ENCODE measurements around the gene PICK1. TPM values are rescaled to one million over a fixed set of nuclear protein-coding genes. Genes with fewer than 3 reads are reported as not detected.

PICK1 gene
- polyA plus RNA-seq, 4 donors, result 23.0 to 44.9 (median 31.7) TPM

DNA sequence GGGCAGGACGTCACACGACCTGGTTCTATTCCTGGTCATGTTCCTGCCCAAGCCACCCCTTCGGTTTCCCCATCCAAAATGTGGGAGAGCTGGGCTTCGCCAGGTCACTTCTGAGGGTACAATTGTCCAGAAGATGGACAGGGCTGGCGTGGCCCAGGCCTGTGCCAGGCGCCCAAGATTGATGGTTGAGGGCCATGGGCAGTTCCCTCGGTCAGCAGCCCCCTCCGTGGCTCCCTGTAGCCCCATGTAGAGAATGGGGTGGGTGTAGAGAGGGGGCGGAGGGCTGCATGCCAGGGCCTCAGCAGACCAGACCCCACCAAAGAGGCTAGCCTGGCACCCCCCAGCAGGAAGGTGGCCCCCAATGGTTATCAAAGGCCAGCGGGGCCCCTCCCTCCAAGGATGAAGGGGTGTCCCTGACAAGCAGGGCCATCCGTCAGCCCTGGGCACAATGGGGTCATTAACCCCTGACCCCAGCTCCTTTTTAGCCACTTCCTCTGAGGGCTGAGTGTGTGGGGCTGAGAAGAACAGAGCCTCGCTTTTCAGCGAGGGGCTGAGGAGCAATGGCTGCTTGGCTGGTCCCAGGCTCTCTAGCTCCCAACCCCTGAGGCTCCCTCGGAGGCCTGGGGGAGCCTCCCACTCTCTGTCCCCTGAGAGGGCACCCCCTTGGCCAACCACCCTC, 11.0 kb upstream of the PICK1 start:
- no peak for DNase-seq (ENCODE audit: low read depth in 4 of 4, low spot score in 3 of 4)

DNA sequence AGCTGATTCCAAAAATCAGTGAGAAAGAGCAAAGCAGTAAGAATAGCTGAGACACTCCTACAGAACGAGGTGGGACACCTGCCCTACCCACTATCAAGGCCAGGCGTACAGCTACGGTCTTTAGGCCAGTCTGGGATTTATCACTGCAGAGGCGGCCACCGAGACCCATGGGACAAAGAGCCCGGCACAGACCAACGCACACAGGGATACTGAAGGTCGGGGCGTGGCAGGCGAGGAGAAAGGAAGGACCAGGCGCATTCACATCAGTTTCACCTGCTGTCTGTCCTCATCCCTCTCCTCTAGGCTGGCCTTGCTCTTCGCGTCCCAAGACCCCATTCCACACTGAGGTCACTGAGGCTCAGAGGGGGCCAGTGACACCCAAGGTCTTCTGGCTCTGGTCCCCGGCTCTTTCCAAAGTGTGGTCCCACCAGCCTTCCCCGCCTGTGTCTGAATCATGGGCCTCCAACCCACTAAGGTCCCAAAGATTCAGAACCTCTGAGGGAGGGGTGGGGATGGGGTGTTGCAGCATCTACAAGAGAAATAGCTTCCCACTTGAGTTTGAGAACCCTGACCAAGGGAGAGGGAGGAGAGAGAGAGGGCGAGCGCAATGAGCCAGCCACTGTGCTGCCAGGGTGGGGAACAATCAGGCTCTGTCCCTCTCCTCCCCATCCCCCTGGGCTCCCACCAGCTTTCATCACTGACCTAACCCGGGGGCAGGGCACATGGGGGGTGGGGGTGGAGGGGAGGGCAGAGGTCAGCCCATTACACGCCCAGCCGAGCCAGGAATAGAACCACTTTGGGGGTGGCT, 7.2 kb upstream of the PICK1 start:
- no peak for DNase-seq (ENCODE audit: low read depth in 4 of 4, low spot score in 3 of 4)

DNA sequence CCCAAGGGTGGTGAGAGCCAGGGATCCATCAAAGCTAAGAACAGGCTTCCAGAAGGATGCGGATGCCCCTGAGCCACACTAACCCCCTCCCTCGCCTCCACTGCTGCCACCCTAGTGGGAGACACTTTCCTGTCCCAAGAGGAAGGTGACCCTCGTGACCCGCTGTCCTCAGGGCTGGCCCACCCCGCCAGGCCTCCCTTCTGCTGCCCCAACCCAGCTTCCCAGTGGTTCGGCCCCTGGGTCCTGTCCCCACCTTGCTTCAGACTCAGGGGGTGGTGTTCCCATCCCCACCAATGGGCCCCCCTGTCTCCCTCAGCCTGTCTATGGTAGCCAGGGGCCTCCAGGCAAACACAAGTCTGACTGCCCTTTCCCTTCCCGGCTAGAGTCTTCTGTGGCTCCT, 6.5 kb upstream of the PICK1 start:
- no peak for DNase-seq (ENCODE audit: low read depth in 4 of 4, low spot score in 3 of 4)

DNA sequence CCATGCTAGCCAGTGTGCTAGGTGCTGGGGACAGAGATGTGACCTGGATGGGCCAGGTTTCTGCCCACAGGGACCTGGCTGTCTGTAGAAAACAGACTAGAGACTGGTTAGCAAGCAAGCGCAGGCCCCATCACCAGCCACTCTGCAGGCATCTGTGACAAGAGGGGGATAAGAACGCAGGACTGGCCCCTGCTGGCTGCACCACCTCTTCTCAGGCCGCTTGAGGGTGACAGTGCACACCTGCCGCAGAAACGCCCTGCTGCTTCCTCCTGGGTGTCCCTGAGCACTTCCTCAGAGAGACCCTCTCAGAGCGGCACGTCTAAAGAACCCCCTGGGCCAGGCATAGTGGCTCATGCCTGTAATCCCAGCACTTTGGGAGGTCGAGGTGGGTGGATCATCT, 5.9 kb upstream of the PICK1 start:
- DNase-seq (ENCODE audit: low read depth in 4 of 4, low spot score in 3 of 4), result no peak

DNA sequence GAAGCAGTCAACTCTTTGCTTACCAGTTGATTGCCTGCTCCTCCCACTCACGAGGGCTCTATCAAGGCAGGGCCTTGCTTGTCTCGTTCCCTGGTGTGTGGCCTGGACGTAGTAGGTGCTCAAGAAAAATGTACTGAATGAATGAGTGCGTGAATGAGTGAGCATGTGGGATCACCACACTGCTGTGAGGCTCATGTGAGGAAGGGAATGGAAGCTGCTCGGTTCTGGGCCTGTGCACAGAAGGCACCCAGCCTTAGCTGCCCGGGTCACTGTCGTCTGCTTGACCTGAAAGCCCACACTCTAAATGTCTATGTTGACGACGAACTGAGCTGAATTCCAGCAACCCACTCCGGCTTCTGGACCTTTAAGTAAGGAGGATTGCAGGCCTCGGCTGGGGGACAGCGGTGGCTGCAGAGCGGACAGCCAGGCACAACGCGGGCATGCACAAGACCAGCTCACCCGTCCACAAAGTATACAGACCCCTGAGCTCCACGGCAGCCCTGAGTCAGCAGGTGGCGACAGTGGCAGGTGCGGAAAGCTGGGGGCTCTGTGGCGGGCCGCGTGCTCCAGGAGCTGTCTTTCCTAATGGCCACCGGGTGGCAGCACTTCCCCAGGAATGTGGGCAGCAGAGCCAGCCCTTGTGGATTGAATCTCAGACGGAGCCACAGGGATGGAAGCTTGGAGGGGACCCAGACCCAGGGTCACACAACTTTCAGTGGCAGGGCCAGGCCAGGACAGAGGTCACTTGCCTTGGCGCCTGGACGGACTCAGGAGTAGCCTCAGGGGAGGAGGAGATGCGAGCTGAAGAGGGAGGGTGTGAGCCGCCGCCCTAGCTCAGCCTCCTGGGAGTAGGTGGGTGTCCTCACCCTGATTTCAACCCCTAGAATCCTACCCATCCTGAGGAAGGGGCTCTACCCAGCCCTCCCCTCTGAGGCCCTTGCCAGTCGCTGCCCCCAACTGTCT, 5.0 kb upstream of the PICK1 start:
- peak in 3 of 4 donors; percentile 61 to 71 (median 66) for DNase-seq (ENCODE audit: low read depth in 4 of 4, low spot score in 3 of 4)

DNA sequence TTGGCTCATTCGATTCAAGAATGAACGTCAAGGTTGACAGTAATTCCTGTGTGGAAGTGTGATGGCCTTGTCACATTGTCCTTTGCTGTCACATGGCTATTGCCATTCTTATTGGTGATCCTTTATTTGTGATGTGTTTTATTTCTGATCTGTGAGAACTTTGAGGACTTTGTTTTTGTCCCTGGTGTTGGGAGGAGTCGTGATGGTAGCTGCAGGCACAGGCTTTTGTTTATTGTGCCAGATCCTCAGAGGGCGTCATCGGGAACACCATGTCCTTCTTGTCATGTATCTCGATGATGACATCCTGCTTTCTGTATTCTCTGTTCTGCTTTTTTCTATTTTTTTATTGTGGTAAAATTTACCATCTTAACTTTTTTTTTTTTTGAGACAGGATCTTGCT, 5.6 kb downstream of the PICK1 start:
- no peak for DNase-seq (ENCODE audit: low read depth in 4 of 4, low spot score in 3 of 4)

DNA sequence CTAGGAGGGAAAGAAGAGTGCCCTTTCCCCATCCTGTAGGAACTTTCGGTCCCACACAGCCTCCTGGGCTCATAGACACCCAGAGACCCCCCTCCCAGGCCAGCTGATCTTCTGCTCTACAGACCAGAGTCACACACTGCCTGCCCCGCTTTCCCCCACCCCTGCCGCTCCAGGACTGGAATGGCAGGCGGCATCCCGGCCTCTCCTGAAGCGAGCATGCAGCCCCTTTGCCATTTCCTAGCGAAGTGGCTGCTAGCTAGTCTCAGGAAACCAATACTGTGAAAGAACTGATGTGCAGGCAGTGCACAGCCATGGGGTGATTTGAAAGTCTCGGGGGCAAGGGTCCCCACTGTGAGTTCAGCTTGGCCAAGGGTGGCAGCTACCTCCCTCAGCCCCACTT, 8.3 kb downstream of the PICK1 start:
- no peak for DNase-seq (ENCODE audit: low read depth in 4 of 4, low spot score in 3 of 4)

DNA sequence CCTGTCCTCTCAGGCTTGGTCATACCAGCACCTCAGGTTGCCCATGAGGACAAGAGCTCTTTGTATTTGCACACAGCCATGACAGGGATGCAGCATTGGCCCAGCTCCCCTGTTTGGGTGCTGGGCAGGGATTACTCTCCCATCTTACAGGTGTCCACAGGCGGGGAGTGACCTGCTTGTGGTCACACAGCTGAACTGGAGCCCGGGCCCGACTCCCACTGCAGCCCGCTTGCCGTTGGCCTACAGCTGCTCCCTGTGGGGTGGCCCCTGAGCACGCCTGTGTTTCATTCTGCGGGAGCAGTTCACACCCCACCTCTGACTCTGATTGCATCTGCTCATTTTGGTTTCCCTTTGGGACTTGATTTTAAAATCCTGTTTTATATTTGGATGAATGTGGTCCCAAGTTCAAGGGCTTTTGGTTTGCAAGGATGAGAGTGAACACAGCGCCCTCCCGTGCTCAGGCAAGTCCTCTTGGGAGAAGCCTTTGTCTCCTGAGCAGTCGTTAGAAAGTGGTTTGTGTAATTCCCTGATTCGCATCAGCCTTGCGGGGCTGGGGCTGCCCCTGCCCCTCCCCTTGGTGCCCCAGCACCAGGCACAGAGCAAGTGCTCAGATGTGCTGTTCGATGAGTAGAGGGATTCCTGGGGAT, 9.3 kb downstream of the PICK1 start:
- no peak for DNase-seq (ENCODE audit: low read depth in 4 of 4, low spot score in 3 of 4)

DNA sequence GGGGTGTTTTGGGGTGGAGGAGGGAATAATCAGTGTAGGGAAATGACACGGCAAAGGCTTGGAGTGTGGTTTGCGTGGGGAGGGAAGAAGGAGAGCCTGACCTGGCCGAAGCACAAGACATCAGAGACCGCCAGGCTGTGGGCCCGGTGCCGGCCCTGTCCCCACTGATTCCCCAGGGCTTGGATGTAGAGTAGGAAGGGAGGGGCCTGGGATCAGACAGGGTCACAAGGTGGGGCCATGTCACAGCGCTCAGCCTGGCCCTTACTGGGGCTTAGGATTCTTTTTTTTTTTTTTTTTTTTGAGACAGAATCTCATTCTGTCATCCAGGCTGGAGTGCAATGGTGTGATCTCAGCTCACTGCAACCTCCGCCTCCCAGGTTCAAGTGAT, 9.8 kb downstream of the PICK1 start:
- DNase-seq (ENCODE audit: low read depth in 4 of 4, low spot score in 3 of 4), result no peak

DNA sequence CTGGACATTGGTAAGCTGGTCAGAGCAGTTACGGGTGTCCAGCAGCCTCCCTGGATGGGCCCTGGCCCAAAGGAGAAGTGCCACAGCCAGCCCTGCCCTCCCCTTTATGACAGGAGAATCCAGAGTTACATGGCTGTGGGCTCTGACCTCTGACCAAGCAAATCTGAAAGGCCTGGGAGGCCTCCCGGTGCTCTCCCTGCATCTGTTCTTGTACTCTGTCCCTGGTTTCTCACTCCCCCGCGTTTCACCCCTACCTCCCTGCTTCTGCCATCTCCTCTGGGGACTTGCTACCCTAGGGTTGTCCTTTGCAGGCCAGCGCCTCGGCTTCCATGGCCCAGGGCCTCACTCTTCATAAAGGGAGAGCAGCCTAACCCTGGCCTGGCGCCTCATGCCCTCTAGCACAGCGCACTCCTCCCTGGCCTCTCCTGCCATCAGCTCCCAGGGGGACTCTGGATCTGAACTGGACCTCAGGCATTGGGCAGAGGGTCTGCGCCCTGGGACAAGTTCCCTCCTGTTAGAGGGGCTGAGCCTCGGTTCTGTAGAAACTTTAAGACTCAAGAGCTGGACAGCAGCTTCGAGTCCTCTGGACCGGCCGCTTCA, 10.7 kb downstream of the PICK1 start:
- no peak for DNase-seq (ENCODE audit: low read depth in 4 of 4, low spot score in 3 of 4)

DNA sequence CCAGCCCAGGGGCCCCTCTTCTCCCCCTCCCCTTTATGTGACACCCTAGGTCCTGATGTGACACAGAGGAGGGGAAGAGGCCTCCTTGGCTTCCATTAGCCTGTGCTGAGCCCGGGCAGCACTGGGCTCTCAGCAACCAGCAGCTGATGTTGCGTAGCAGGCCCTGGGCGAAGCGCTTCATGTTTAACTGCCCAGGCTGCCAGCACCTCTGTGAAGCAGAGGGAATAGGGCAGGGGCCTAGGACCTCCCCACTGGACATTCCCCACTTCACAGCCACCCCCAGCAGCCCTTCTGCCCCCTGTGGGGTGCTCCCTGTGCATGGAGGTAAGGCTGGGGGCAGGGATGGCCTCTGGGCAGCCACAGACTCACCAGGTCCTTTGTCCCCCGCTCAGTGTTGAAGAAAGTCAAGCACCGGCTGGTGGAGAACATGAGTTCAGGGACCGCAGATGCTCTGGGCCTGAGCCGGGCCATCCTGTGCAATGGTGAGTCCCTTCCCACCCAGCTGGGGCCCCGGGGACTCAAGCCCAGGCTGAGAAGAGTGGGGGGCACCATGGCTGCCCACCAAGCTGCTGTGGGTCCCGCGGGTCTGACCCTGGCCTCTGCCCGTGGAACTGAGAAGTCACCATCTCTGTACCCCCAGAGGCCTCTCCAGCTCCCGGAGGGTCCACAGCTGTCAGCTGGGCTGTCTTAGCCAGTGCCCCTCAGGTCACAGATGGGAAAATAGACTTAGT, 11.6 kb downstream of the PICK1 start:
- no peak for DNase-seq (ENCODE audit: low read depth in 4 of 4, low spot score in 3 of 4)

DNA sequence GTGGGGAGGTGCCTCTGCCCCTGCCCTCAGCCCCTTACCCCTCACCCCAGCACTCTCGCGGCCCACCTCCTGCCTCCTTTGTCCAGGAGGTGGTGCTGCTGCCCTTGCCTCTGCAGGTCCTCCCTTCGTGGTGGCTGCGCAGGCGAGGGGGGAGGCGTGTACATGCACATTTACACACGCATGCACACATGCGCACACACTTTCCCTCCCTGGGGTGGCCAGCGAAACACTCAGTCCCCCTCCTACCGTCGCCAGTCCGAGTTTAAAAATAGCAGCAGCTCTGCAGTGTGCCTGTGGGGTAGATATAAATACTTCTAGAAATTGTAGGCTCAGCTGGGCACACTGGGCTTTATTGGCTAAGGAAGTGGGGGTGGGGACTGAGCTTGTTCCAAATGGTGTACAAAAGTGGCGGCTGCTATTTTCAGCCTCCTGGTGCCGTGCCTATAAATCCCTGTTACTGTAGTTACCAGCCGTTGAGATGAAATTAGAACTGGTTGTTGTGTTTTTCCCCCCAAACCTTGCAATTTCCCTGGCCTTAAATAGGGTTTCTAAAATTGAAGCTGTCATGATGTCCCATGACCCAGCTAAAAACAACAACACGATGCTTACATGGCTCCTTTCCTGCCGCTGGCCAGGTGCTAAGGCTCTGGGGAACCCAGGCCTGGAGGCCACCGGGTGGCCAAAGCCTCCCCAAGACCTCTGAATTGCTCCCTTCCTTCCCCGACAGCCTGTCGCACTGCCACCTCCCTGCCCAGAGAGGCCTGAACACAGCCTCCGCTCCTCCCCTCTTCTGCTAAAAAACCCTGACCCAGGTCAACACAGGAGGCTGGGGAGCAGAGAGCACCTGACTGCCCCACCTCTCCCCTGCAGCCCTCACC, 12.4 kb downstream of the PICK1 start:
- DNase-seq (ENCODE audit: low read depth in 4 of 4, low spot score in 3 of 4), result no peak

DNA sequence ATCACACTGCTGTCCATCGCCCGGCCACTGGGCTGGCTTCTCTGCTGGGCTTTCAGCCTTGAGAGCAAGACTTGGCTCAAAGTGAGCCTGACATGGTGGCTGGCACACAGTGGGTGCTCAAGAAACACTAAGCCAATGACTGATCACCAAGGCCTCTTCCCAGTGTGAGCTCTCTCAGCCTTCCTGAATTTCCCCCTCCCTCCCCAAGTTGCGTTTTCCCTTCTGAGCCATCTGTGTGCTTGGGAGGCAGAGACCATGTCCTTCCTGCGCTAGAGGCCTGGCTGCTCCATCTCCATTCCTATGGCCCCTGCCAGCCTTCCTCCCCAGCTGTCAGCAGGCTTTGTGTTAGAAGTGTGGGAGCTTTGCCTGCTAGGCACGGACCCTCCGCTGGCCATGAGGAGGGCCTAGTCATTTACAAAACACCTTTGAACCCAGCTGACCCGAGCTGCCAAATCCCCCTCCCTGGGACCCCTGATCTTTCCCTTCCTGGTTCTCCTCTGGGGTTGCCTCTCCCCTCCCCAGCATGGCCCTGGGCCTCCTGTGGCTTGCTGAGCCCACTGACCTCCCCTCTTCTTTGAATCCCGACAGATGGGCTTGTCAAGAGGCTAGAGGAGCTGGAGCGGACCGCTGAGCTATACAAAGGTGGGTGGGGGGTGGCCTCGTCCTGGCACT, 13.2 kb downstream of the PICK1 start:
- DNase-seq (ENCODE audit: low read depth in 4 of 4, low spot score in 3 of 4), result no peak

DNA sequence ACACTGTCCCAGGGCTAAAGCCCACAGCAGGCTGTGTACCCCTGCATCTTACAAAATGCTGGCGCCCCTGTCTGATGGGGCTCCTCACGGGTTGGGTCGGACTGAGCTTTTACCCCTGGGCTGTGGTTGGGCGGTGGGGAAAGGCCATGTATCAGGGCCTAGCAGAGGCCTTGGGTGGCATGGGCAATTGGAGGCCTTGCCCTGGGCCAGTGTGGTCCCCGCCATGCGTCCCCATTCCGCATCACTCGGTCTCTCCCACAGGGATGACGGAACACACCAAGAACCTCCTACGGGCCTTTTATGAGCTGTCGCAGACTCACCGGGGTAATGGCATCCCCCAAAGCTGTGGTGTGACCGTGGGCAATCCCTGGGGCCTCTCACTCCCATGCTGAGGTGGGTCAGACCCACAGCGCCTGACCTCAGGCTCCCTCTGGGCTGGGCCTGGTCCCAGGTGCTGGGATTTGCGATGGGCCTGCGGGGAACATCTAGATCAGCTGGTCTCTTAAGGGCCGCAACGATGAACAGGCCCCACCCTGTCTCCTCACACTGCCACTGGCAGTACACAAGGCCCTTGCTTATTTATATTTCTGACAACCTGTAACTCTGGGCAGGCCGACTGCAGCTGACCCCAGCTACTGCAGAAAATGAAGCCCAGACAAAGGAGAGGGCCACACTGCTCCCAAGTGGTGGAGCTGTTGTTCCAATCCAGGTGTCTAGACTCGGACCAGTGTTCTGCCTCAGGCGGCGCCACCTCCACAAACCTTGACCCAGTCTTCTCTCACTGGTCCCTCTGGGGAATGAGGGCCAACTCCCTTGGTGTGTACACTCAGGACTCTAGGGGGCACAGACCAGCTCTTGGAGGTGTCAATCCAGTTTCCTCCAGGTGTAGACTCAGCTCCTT, 14.5 kb downstream of the PICK1 start:
- no peak for DNase-seq (ENCODE audit: low read depth in 4 of 4, low spot score in 3 of 4)

DNA sequence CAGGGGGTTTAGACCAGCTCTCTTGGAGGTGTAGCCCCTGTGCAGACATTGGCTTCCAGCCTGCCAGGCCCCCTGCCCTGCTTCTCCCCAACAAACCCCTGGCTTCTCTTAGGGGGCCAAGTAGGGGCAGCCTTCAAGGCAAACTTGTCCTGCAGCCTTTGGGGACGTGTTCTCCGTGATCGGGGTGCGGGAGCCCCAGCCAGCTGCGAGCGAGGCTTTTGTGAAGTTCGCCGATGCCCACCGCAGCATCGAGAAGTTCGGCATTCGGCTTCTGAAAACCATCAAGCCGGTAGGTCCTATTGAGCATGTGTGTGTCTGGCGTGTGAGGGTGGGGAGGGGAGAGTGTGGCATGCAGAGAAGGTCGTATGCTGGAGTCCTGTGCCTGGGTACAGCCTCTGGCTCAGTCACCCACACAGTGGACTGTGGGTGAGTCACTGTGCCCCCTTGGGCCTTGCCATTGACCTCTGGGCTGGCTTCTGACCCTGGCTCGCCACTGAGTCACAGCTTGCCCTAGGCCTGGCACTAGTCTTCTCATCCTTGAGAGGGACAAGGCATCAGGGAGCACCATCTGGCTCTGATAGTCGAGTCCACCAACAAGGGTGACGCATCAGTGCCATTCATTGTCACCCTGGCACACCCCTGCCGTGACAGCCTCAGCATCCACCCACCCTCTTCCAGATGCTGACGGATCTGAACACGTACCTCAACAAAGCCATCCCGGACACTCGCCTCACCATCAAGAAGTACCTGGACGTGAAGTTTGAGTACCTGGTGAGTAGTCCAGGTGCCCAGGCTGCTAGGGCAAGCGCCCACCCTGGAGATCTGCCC, 15.3 kb downstream of the PICK1 start:
- no peak for DNase-seq (ENCODE audit: low read depth in 4 of 4, low spot score in 3 of 4)
